Ectodermal cell (in vitro differentiated cells): ENCODE data around the gene HEATR5A.
"Not testable (repeated sequence)": the region's sequence is repeated elsewhere in the genome, so short reads cannot be mapped to it uniquely, and the experiment has no call there.

Experiments used
- H3K27ac ChIP-seq: 2 replicates; pipeline ENCODE4 v1.7.0; 2013; ENCODE audit warnings: mild to moderate bottlenecking, low read depth, low read length; ENCODE audit not compliant: insufficient read depth, poor library complexity, severe bottlenecking
- H3K27me3 ChIP-seq: 2 replicates; pipeline ENCODE4 v1.7.0; 2013; ENCODE audit warnings: mild to moderate bottlenecking, low read length; ENCODE audit not compliant: insufficient read depth, control insufficient read depth, poor library complexity, severe bottlenecking
- H3K36me3 ChIP-seq: one replicate; pipeline ENCODE4 v1.7.0; 2013; ENCODE audit warnings: low read length; ENCODE audit not compliant: control insufficient read depth, insufficient read depth
- H3K4me1 ChIP-seq: one replicate; pipeline ENCODE4 v1.7.0; 2013; ENCODE audit warnings: low read length; ENCODE audit not compliant: control insufficient read depth, insufficient read depth
- H3K4me3 ChIP-seq: 2 replicates; pipeline ENCODE4 v1.7.0; 2013; ENCODE audit warnings: low read depth, low read length, control low read depth; ENCODE audit not compliant: insufficient read depth
- H3K9me3 ChIP-seq: 2 replicates; pipeline ENCODE4 v1.7.0; 2013; ENCODE audit warnings: mild to moderate bottlenecking, low read length, moderate library complexity; ENCODE audit not compliant: control insufficient read depth
- WGBS, 2 experiments: methylation state at CpG; one replicate each; pipeline ENCODE4 v1.1.7; 2013; ENCODE audit warnings: missing lambda C conversion rate in 2 of 2; 5-methylcytosine and 5-hydroxymethylcytosine counted together

HEATR5A gene

DNA sequence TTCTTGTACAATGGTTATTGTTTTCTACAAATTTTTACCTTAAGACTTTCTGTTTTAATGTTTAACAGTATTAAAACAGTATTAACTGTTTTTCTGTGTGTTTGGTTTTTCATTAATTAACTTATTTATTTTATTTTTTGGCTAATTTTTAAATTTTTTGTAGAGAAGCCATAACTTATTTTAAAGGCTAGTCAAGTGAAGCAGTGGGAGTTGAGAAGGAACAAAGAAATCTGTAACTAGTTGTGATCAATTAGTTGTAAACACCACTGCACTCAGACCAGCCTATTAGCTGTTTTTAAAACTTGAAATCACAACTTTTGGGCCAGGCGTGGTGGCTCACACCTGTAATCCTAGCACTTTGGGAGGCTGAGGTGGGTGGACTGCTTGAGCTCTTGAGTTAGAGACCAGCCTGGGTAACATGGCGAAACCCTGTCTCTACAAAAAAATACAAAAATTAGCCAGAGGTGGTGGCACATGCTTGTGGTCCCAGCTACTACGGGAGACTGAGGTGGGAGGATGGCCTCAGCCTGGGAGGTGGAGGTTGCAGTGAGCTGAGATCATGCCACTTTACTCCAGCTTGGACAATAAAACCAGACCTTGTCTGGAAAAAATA lies 161.8 kb downstream of the HEATR5A start:
- H3K4me3 ChIP-seq: no peak overlapping the region
- no peaks in the 10 kb centered on the region for H3K36me3 ChIP-seq
- H3K9me3 ChIP-seq: no peaks in the 10 kb centered on the region
- H3K4me1 ChIP-seq: peaks cover 11% of the 10 kb centered on the region
- H3K27me3 ChIP-seq: no peaks in the 10 kb centered on the region
- H3K27ac ChIP-seq: no peak overlapping the region
- WGBS, 2 experiments: 92% methylated on average over 3 of the region's 3 CpGs

- WGBS, 2 experiments: 86 to 88% methylated on average over 17 of the region's 17 CpGs
- not testable (repeated sequence) for H3K9me3 ChIP-seq, H3K4me3 ChIP-seq, H3K36me3 ChIP-seq, H3K27ac ChIP-seq, H3K27me3 ChIP-seq
- H3K4me1 ChIP-seq: peaks cover 11% of the 10 kb centered on the region
Observed at GRCh38 chr14:31257554-31258426, 162.6 kb downstream of the HEATR5A start.

GRCh38 chr14:31257244-31257553 lies 163.2 kb downstream of the HEATR5A start:
- no peaks in the 10 kb centered on the region for H3K9me3 ChIP-seq
- H3K36me3 ChIP-seq: no peaks in the 10 kb centered on the region
- peaks cover 10% of the 10 kb centered on the region for H3K4me1 ChIP-seq
- WGBS, 2 experiments: 86 to 93% methylated on average over 1 of the region's 1 CpG
- no peak overlapping the region for H3K4me3 ChIP-seq
- no peaks in the 10 kb centered on the region for H3K27me3 ChIP-seq
- H3K27ac ChIP-seq: no peak overlapping the region

DNA sequence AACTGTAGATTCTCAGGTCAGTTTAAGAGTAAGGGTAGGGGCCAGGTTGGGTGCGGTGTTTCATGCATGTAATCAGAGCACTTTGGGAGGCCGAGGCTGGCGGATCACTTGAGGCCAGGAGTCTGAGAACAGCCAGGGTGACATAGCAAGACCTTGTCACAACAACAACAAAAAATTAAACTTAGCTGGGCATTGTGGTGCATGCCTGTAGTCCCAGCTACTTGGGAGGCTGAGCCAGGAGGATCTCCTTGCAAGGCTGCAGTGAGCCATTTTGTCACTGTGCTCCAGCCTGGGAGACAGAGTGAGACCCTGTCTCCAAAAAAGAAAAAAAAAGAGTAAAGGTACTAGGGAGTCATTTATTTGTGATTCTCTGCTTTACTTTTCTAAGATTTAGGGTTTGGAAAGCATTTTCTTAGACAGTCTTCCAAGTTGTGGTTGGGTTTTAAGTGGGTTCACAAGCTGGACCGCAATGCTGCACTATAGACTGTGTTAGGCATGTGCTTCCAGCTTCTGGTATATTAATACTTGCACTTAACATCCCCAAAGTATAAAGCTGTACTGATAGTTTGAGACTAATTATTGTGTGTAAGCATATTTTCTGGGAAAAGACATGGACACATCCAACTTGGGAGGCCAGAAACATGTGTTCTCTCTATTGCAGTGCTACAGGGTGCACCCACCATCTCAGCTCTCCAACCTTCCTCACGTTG lies 163.7 kb downstream of the HEATR5A start:
- peaks cover 5% of the 10 kb centered on the region for H3K4me1 ChIP-seq
- 94 to 98% methylated on average over 5 of the region's 5 CpGs for WGBS, 2 experiments
- H3K27ac ChIP-seq: no peak overlapping the region
- H3K36me3 ChIP-seq: no peaks in the 10 kb centered on the region
- H3K9me3 ChIP-seq: no peaks in the 10 kb centered on the region
- no peak overlapping the region for H3K4me3 ChIP-seq
- no peaks in the 10 kb centered on the region for H3K27me3 ChIP-seq

DNA sequence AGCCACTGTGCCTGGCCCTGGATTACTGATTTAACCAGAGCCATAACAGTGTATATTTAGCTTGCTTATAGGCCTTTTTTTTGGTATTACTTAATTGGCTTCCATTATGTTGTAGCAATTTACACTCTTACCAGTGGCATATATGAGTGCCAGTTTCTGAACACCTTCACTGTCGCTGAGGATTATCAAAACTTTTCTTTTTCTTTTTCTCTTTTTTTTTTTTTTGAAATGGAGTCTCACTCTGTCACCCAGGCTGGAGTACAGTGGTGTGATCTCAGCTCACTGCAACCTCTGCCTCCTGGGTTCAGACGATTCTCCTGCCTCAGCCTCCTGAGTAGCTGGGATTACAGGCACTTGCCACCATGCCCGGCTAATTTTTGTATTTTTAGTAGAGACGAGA lies 164.4 kb downstream of the HEATR5A start:
- H3K27me3 ChIP-seq, H3K9me3 ChIP-seq, H3K36me3 ChIP-seq, H3K27ac ChIP-seq, H3K4me3 ChIP-seq, H3K4me1 ChIP-seq: not testable (repeated sequence)
- WGBS, 2 experiments: 89 to 90% methylated on average over 4 of the region's 4 CpGs

DNA sequence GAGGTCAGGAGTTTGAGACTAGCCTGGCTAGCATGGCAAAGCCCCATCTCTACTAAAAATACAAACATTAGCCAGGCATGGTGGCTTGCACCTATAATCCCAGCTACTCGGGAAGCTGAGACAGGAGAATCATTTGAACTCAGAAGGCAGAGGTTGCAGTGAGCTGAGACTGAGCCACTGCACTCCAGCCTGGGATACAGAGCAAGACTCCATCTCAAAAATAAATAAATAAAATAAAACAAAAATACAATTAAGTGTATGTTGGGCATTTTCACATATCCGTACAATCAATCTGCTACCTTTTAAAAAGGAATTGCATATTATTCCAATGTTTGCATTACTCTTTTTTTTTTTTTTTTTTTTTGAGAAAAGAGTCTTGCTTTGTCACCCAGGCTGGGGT lies 165.1 kb downstream of the HEATR5A start:
- Histone ChIP-seq H3K9me3 (no peaks in the 10 kb centered on the region), H3K4me3 (no peak overlapping the region), H3K27ac (no peak overlapping the region), H3K36me3 (no peaks in the 10 kb centered on the region), H3K27me3 (no peaks in the 10 kb centered on the region), H3K4me1 (no peaks in the 10 kb centered on the region)
- WGBS, 2 experiments: 90 to 100% methylated on average over 1 to 2 of the region's 2 CpGs

DNA sequence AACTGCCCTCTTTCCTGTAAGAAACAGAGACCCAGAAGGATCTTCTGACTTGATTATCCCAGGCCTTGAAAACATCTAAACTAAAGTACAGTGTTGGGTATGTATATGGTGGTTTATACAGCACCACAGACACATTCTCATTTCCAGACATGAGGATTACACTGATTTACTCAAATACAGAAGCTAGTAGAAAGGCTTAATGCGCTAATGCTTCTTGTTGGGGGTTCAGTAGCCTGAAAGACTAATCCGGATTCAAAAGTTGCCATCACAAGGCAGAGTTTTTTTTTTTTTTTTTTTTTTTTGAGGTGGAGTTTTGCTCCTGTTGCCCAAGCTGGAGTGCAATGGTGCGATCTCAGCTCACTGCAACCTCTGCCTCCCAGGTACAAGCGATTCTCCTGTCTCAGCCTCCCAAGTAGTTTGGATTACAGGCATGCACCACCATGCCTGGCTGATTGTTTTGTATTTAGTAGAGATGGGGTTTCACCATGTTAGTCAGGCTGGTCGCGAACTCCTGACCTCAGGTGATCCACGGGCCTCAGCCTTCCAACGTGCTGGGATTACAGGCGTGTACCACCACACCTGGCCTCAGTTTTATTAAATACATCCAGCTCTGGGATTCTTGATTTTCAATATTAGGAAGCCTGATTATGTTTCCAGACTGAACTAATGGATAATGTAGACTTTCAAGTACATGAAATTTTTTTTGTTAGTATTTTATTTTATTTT lies 166.4 kb downstream of the HEATR5A start:
- Histone ChIP-seq H3K9me3 (no peaks in the 10 kb centered on the region), H3K27me3 (no peaks in the 10 kb centered on the region), H3K27ac (no peak overlapping the region), H3K4me3 (no peak overlapping the region), H3K36me3 (no peaks in the 10 kb centered on the region), H3K4me1 (no peaks in the 10 kb centered on the region)
- WGBS, 2 experiments: 92% methylated on average over 9 of the region's 9 CpGs

DNA sequence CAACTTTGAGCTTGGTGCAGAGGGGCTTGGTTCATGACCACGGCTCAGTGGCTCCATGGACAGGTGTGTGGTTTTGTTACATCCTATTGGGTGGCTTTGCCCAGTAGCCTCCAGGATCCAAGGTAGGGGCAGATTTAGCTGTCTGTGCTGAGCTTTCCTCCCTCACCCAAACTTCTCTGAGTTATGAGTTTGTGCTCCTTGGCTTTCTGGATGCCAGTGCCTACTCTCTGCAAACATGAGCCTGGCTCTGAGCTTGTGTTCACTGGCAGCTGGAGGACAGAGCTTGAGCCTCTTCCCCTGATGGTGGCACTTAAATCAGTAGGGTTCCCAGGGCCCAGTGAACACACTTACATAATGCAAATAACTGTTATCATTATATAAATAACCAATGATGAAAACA lies 167.5 kb downstream of the HEATR5A start:
- H3K4me1 ChIP-seq: no peaks in the 10 kb centered on the region
- no peak overlapping the region for H3K4me3 ChIP-seq
- no peaks in the 10 kb centered on the region for H3K36me3 ChIP-seq
- H3K27me3 ChIP-seq: no peaks in the 10 kb centered on the region
- H3K9me3 ChIP-seq: no peaks in the 10 kb centered on the region
- no peak overlapping the region for H3K27ac ChIP-seq
- WGBS, 2 experiments: 93 to 100% methylated on average over 1 of the region's 1 CpG

DNA sequence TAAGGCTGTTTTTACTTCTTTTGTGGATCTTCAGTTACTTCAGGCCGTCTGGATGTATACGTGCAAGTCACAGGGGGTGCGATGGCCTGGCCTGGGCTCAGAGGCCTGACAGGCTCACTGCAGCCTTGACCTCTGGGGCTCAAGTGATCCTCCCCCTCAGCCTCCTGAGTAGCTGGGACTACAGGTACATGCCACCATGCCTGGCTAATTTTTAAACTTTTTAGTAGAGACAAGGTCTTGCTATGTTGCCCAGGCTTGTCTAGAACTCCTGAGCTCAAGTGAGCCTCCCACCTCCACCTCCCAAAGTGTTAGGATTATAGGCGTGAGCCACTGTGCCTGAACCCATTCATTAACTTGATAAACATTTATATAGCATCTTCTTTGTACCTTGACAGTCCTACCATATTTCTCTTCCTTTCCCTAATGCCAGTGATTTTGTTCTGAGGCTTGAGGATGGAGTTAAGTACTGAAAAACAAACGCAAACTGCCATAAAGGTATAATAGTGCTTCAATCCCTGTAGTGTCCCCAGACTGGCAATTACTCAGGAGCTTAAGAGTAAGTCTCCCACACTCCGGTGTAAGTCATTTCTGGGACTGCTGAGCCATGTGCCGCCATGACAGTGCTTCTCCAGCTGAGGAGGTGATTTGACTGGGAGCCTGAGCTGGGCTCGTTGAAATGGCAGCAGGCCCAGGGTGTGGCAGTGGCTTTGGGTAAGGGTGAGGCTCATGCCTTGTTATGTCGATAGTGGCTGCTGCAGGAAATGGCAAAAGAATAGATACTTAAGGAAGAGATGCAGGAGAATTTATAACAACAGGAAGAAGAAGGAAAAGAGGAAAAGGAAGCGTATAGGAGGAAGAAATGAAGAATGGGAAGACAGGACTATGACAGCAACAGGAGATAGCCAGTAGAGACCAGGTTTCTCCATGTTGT lies 169.1 kb downstream of the HEATR5A start:
- Histone ChIP-seq H3K36me3 (no peaks in the 10 kb centered on the region), H3K9me3 (no peaks in the 10 kb centered on the region), H3K4me3 (no peak overlapping the region), H3K27ac (no peak overlapping the region), H3K4me1 (no peaks in the 10 kb centered on the region), H3K27me3 (no peaks in the 10 kb centered on the region)
- WGBS, 2 experiments: 72 to 73% methylated on average over 10 of the region's 10 CpGs
